ENCODE data around the gene OSBPL9. TPM values are rescaled to one million over a fixed set of nuclear protein-coding genes. Genes with fewer than 3 reads are reported as not detected.
"Not testable (repeated sequence)": the region's sequence is repeated elsewhere in the genome, so short reads cannot be mapped to it uniquely, and the experiment has no call there.

OSBPL9 gene
- total RNA-seq, 1 donor from 2014 or later = 48.7 TPM

GRCh38 chr1:51630922-51631321 lies 14.0 kb downstream of the OSBPL9 start:
- DNase-seq (ENCODE audit: low spot score) = no peak
- intact Hi-C loops (cut with DNase I) = no loop called here

- DNase-seq (ENCODE audit: low spot score) = no peak
- intact Hi-C loops (cut with DNase I) = no loop called here
Observed at GRCh38 chr1:51631747-51632146, 14.9 kb downstream of the OSBPL9 start.

- no peak for DNase-seq (ENCODE audit: low spot score)
- intact Hi-C loops (cut with DNase I) = no loop called here
Observed at GRCh38 chr1:51634618-51635017, 17.7 kb downstream of the OSBPL9 start.

GRCh38 chr1:51635615-51636014 lies 18.7 kb downstream of the OSBPL9 start:
- intact Hi-C loops (cut with DNase I) = no loop called here
- DNase-seq (ENCODE audit: low spot score) = no peak

- intact Hi-C loops (cut with DNase I) = no loop called here
- DNase-seq (ENCODE audit: low spot score) = no peak
Observed at GRCh38 chr1:51636191-51636590, 19.3 kb downstream of the OSBPL9 start.

GRCh38 chr1:51636764-51637522 lies 20.1 kb downstream of the OSBPL9 start:
- intact Hi-C loops (cut with DNase I) = no loop called here
- DNase-seq (ENCODE audit: low spot score) = no peak

GRCh38 chr1:51638350-51638749 lies 21.5 kb downstream of the OSBPL9 start:
- intact Hi-C loops (cut with DNase I) = no loop called here
- no peak for DNase-seq (ENCODE audit: low spot score)

- DNase-seq (ENCODE audit: low spot score) = no peak
- intact Hi-C loops (cut with DNase I) = no loop called here
Observed at GRCh38 chr1:51639694-51640093, 22.8 kb downstream of the OSBPL9 start.

GRCh38 chr1:51641096-51641495 lies 24.2 kb downstream of the OSBPL9 start:
- no peak for DNase-seq (ENCODE audit: low spot score)
- intact Hi-C loops (cut with DNase I) = no loop called here

- no peak for DNase-seq (ENCODE audit: low spot score)
- intact Hi-C loops (cut with DNase I) = no loop called here
Observed at GRCh38 chr1:51642739-51643142, 25.8 kb downstream of the OSBPL9 start.

- no peak for DNase-seq (ENCODE audit: low spot score)
- intact Hi-C loops (cut with DNase I) = no loop called here
Observed at GRCh38 chr1:51643362-51643761, 26.5 kb downstream of the OSBPL9 start.

GRCh38 chr1:51644020-51644419 lies 27.1 kb downstream of the OSBPL9 start:
- DNase-seq (ENCODE audit: low spot score) = no peak
- intact Hi-C loops (cut with DNase I) = no loop called here

- no peak for DNase-seq (ENCODE audit: low spot score)
- intact Hi-C loops (cut with DNase I) = no loop called here
Observed at GRCh38 chr1:51644533-51645197, 27.8 kb downstream of the OSBPL9 start.

GRCh38 chr1:51646592-51646991 lies 29.7 kb downstream of the OSBPL9 start:
- intact Hi-C loops (cut with DNase I); DNase-seq (ENCODE audit: low spot score): not testable (repeated sequence)

- no peak for DNase-seq (ENCODE audit: low spot score)
Observed at GRCh38 chr1:51648180-51649109, 31.6 kb downstream of the OSBPL9 start.

GRCh38 chr1:51649593-51650091 lies 32.8 kb downstream of the OSBPL9 start:
- intact Hi-C loops (cut with DNase I) = no loop called here
- no peak for DNase-seq (ENCODE audit: low spot score)

More at GRCh38 chr1:51648180-51649109, 31.6 kb downstream of the OSBPL9 start:
- intact Hi-C loops (cut with DNase I) = no loop called here

- intact Hi-C loops (cut with DNase I) = no loop called here
- no peak for DNase-seq (ENCODE audit: low spot score)
Observed at GRCh38 chr1:51650198-51650597, 33.3 kb downstream of the OSBPL9 start.

GRCh38 chr1:51651552-51651942 lies 34.7 kb downstream of the OSBPL9 start:
- no peak for DNase-seq (ENCODE audit: low spot score)
- intact Hi-C loops (cut with DNase I) = no loop called here

GRCh38 chr1:51652599-51652998 lies 35.7 kb downstream of the OSBPL9 start:
- DNase-seq (ENCODE audit: low spot score) = no peak
- intact Hi-C loops (cut with DNase I) = no loop called here

GRCh38 chr1:51653127-51653526 lies 36.2 kb downstream of the OSBPL9 start:
- intact Hi-C loops (cut with DNase I) = no loop called here
- DNase-seq (ENCODE audit: low spot score) = no peak

All from cardiac septum (tissue), 1 donor.